HCT116 (cell line): ENCODE data around the gene POP7.

Source experiments
- ATF3 ChIP-seq: IDR thresholded peaks from 2 replicates; pipeline ENCODE4 v1.6.1; 2012
- CBX3 ChIP-seq: IDR thresholded peaks from 2 replicates; pipeline ENCODE4 v1.6.1; 2012; ENCODE audit warnings: low read depth
- CEBPB ChIP-seq: IDR thresholded peaks from 2 replicates; pipeline ENCODE4 v1.6.1; 2012; ENCODE audit warnings: low read depth
- CTCF ChIP-seq, 3 experiments: fragments of 200-600 bp in 1 of 3; sonication (generic) in 1 of 3; IDR thresholded peaks in 2 of 3; conservative IDR thresholded peaks in 1 of 3; 2 replicates each; pipeline ENCODE4 v1.5.1; 2012 to 2017; ENCODE audit warnings: low read depth in 2 of 3, low read length in 2 of 3, antibody characterized with exemption in 1 of 3, borderline replicate concordance in 1 of 3, control low read depth in 1 of 3, mild to moderate bottlenecking in 1 of 3, mixed read lengths in 1 of 3, mixed run types in 1 of 3, moderate library complexity in 1 of 3; ENCODE audit not compliant: insufficient read depth in 1 of 3
- ELF1 ChIP-seq: IDR thresholded peaks from 2 replicates; pipeline ENCODE4 v1.6.1; 2012; ENCODE audit warnings: low read depth, borderline replicate concordance
- POLR2A ChIP-seq: IDR thresholded peaks from 2 replicates; pipeline ENCODE4 v1.7.0; 2011; ENCODE audit warnings: borderline replicate concordance; ENCODE audit not compliant: insufficient read depth, insufficient read length; ENCODE audit errors: extremely low read depth
- POLR2AphosphoS5 ChIP-seq: IDR thresholded peaks from 2 replicates; pipeline ENCODE4 v1.6.1; 2011; ENCODE audit warnings: mild to moderate bottlenecking, low read depth, low read length, moderate library complexity
- REST ChIP-seq: IDR thresholded peaks from 2 replicates; pipeline ENCODE4 v1.6.1; 2012; ENCODE audit warnings: low read depth
- YY1 ChIP-seq: IDR thresholded peaks from 2 replicates; pipeline ENCODE4 v1.6.1; 2011; ENCODE audit warnings: low read length, low read depth, moderate library complexity, mild to moderate bottlenecking; ENCODE audit not compliant: insufficient replicate concordance; ENCODE audit errors: extremely low read depth
- ZNF274 ChIP-seq: fragments of 200-500 bp; sonication (Bioruptor generic); IDR thresholded peaks from 2 replicates; pipeline ENCODE4 v1.6.1; 2014; ENCODE audit warnings: mild to moderate bottlenecking, low read depth, low read length, inconsistent platforms

GRCh38 chr7:100667331-100668068 is 38.4 kb upstream of the POP7 start:
- TF ChIP-seq CBX3 (no peak), POLR2A (no peak), CTCF (IDR thresholded peaks at IDR 0.05 in 2 of 3, conservative IDR thresholded peaks at IDR 0.05 in 1 of 3; ENCODE audit: borderline replicate concordance in 1 of 3, insufficient read depth in 1 of 3, low read depth in 2 of 3, low read length in 2 of 3) (no peak), ATF3 (no peak), REST (no peak), YY1 (no peak), ELF1 (no peak), CEBPB (no peak), POLR2AphosphoS5 (no peak), ZNF274 (no peak)
